ENCODE measurements around the gene CTRB1. TPM values are rescaled to one million over a fixed set of nuclear protein-coding genes. Genes with fewer than 3 reads are reported as not detected.
"Not testable (repeated sequence)": the region's sequence is repeated elsewhere in the genome, so short reads cannot be mapped to it uniquely, and the experiment has no call there.

CTRB1 gene
- total RNA-seq, 1 experiment from 2014 or later = not detected

DNA sequence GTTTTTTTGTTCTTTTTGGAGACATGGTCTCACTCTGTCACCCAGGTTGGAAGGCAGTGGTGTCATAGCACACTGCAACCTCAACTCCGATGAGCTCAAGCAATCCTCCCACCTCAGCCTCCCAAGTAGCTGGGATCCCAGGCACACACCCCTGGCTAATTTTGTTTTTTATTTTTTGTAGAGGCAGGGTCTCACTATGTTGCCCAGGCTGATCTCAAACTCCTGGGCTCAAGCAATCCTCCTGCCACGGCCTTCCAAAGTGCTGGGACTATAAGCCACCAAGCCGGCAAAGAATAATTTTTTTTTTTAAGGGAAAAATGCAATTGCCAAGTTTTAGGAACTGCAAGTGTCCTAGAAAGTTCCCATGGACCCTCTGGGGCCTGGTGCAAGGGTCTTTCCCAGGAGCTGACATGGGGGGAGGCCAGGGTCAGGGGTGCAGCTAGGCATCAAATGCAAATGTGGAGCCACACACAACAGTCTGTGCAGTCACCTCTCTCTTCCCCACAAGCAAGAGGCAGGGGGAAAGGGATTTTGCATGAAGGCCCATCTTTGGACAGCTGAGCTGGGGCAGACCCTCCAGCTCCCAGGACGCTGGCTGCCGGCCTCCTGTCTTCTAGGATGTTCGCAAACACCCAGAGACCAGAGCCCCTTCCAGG, 52.8 kb downstream of the CTRB1 start:
- Histone ChIP-seq H3K4me3 (ENCODE audit: low read depth, low read length, poor library complexity, severe bottlenecking) (no peak overlapping the region), H3K27me3 (replicated peaks; ENCODE audit: insufficient read depth, low read depth, low read length, poor library complexity) (no peaks in the 10 kb centered on the region), H3K4me1 (ENCODE audit: insufficient read depth, low read length, poor library complexity, severe bottlenecking) (peaks cover 4% of the 10 kb centered on the region), H3K9me3 (ENCODE audit: low read depth, low read length, poor library complexity, severe bottlenecking) (no peaks in the 10 kb centered on the region), H3K27ac (ENCODE audit: low read depth, low read length, poor library complexity, severe bottlenecking) (no peak overlapping the region), H3K36me3 (ENCODE audit: insufficient read depth, low read length, poor library complexity, severe bottlenecking) (no peaks in the 10 kb centered on the region)
- no peak for DNase-seq (ENCODE audit: low spot score)
- intact Hi-C loops (cut with micrococcal nuclease; ENCODE audit: unreplicated experiment) = no loop called here
- CTCF ChIA-PET = no interaction called here
- BruUV-seq (replicated peaks) = no TSS peak
- TF ChIP-seq, protein P1, sequence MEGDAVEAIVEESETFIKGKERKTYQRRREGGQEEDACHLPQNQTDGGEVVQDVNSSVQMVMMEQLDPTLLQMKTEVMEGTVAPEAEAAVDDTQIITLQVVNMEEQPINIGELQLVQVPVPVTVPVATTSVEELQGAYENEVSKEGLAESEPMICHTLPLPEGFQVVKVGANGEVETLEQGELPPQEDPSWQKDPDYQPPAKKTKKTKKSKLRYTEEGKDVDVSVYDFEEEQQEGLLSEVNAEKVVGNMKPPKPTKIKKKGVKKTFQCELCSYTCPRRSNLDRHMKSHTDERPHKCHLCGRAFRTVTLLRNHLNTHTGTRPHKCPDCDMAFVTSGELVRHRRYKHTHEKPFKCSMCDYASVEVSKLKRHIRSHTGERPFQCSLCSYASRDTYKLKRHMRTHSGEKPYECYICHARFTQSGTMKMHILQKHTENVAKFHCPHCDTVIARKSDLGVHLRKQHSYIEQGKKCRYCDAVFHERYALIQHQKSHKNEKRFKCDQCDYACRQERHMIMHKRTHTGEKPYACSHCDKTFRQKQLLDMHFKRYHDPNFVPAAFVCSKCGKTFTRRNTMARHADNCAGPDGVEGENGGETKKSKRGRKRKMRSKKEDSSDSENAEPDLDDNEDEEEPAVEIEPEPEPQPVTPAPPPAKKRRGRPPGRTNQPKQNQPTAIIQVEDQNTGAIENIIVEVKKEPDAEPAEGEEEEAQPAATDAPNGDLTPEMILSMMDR (conservative IDR thresholded peaks at IDR 0.05; ENCODE audit: low read depth, low read length) = no peak
- no peak for TF ChIP-seq EZH2 (IDR thresholded peaks at IDR 0.05; ENCODE audit: borderline replicate concordance, low read depth, low read length, poor library complexity, severe bottlenecking)
- POLR2A ChIA-PET (ENCODE audit: low non-redundant PET) = interaction anchor here (0.6 kb wide), 1 partner anchor 1804 kb away, joined by 3 read pairs; no protein-coding TSS in a partner anchor

DNA sequence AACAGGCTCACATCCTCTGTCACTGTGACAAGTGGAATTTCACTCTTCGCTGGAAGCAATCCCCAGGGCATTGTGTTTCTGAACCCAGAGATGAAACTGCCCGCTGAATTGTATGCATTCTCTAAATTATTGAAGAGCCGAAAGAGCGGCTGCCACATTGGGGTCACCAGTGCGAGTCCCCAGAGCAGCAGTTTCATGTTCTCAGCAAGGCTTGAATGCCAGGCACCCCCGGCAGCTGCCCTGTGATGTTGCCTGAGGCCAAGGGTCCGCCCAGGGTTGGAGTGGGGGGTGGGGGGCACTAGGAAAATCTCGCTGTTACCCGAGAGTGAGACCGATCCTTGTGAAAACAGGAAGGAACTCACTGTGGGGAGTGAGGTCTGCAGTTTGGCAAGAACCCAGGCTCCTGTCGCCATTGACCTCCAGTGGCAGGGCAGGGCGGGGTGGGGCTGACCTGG, 53.3 kb downstream of the CTRB1 start:
- Histone ChIP-seq H3K4me3 (ENCODE audit: low read depth, low read length, poor library complexity, severe bottlenecking) (no peak overlapping the region), H3K36me3 (ENCODE audit: insufficient read depth, low read length, poor library complexity, severe bottlenecking) (no peaks in the 10 kb centered on the region), H3K27me3 (replicated peaks; ENCODE audit: insufficient read depth, low read depth, low read length, poor library complexity) (no peaks in the 10 kb centered on the region), H3K27ac (ENCODE audit: low read depth, low read length, poor library complexity, severe bottlenecking) (no peak overlapping the region), H3K9me3 (ENCODE audit: low read depth, low read length, poor library complexity, severe bottlenecking) (no peaks in the 10 kb centered on the region), H3K4me1 (ENCODE audit: insufficient read depth, low read length, poor library complexity, severe bottlenecking) (peaks cover 4% of the 10 kb centered on the region)
- TF ChIP-seq, protein P1 (conservative IDR thresholded peaks at IDR 0.05; ENCODE audit: low read depth, low read length) = no peak
- no peak for TF ChIP-seq EZH2 (IDR thresholded peaks at IDR 0.05; ENCODE audit: borderline replicate concordance, low read depth, low read length, poor library complexity, severe bottlenecking)
- BruUV-seq (replicated peaks) = no TSS peak
- intact Hi-C loops (cut with micrococcal nuclease; ENCODE audit: unreplicated experiment) = no loop called here
- no peak for DNase-seq (ENCODE audit: low spot score)
- POLR2A ChIA-PET (ENCODE audit: low non-redundant PET) = no interaction called here
- CTCF ChIA-PET = no interaction called here

DNA sequence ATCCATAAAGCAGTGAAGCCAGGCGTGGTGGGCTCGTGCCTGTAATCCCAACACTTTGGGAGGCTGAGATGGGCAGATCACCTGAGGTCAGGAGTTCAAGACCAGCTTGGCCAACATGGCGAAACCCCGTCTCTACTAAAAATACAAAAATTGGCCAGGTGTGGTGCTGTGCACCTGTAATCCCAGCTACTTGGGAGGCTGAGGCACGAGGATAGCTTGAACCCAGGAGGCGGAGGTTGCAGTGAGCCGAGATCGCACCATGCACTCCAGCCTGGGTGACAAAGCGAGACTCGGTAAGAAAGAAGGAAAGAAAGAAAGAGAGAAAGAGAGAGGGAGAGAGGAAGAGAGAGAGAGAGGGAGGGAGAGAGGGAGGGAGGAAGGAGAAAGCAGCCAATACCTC, 53.8 kb downstream of the CTRB1 start:
- H3K4me3 ChIP-seq (ENCODE audit: low read depth, low read length, poor library complexity, severe bottlenecking); H3K27ac ChIP-seq (ENCODE audit: low read depth, low read length, poor library complexity, severe bottlenecking); intact Hi-C loops (cut with micrococcal nuclease; ENCODE audit: unreplicated experiment); H3K27me3 ChIP-seq (replicated peaks; ENCODE audit: insufficient read depth, low read depth, low read length, poor library complexity); DNase-seq (ENCODE audit: low spot score); H3K36me3 ChIP-seq (ENCODE audit: insufficient read depth, low read length, poor library complexity, severe bottlenecking); POLR2A ChIA-PET (ENCODE audit: low non-redundant PET); BruUV-seq (replicated peaks); H3K4me1 ChIP-seq (ENCODE audit: insufficient read depth, low read length, poor library complexity, severe bottlenecking); CTCF ChIA-PET; H3K9me3 ChIP-seq (ENCODE audit: low read depth, low read length, poor library complexity, severe bottlenecking): not testable (repeated sequence)
